ENCODE data around the gene MRPL36. TPM values are rescaled to one million over a fixed set of nuclear protein-coding genes. Genes with fewer than 3 reads are reported as not detected.
"Not testable (repeated sequence)": the region's sequence is repeated elsewhere in the genome, so short reads cannot be mapped to it uniquely, and the experiment has no call there.

The MRPL36 gene
- total and polyA plus RNA-seq, 2 experiments from 2014 or later, result 47.5 to 149 TPM

DNA sequence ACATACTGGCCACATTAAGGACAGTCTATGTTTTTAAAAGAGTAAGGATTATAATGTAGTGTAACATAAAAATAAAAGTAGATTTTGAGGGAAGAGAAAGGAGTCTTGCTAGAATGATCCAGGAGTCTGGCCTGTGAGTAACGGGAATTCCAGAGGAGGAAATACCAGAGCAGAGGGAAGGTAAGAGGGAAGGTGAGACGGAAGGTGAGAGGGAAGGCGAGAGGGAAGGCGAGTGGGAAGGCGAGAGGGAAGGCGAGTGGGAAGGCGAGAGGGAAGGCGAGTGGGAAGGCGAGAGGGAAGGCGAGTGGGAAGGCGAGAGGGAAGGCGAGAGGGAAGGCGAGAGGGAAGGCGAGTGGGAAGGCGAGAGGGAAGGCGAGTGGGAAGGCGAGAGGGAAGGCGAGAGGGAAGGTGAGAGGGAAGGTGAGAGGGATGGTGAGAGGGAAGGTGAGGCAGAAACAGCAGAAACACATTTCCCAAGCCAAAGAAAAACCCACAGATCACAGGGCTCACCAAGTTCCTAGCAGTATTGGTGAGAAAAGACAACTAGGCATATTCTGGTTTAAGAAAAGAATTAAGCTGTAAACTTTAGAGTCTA is 17.0 kb upstream of the MRPL36 start:
- H3K27me3 ChIP-seq (ENCODE audit: insufficient read depth); H3K4me3 ChIP-seq; H3F3A ChIP-seq (replicated peaks; ENCODE audit: low read depth); H3K27ac ChIP-seq (ENCODE audit: low read depth); H3K9me2 ChIP-seq (ENCODE audit: insufficient read depth); H4K20me1 ChIP-seq (replicated peaks; ENCODE audit: insufficient read depth); ATAC-seq; H3K4me3 Mint-ChIP-seq; H2AFZ ChIP-seq; H3K4me1 ChIP-seq (ENCODE audit: insufficient read depth); H3K4me2 ChIP-seq; H3K27ac Mint-ChIP-seq; H3K9me3 Mint-ChIP-seq; DNase-seq (ENCODE audit: low spot score): not testable (repeated sequence)
- peaks cover 32% of the 10 kb centered on the region for H3K79me2 ChIP-seq (replicated peaks; ENCODE audit: insufficient read depth)
- H3K36me3 ChIP-seq (ENCODE audit: insufficient read depth), result peaks cover 28% of the 10 kb centered on the region
- H3K4me1 Mint-ChIP-seq, result peaks cover 24% of the 10 kb centered on the region
- H3K36me3 Mint-ChIP-seq (ENCODE audit: low read depth), result peaks cover 92% of the 10 kb centered on the region
- peaks cover 10% of the 10 kb centered on the region for H3K27me3 Mint-ChIP-seq (ENCODE audit: insufficient read depth, low read depth, poor library complexity)

- Mint-ChIP-seq H3K4me3 (no peak overlapping the region), H3K27ac (no peak overlapping the region), H3K4me1 (peaks cover 24% of the 10 kb centered on the region), H3K36me3 (ENCODE audit: low read depth) (peaks cover 91% of the 10 kb centered on the region), H3K27me3 (ENCODE audit: insufficient read depth, low read depth, poor library complexity) (peaks cover 8% of the 10 kb centered on the region), H3K9me3 (no peaks in the 10 kb centered on the region)
- Histone ChIP-seq H3K4me3 (no peak overlapping the region), H3F3A (replicated peaks; ENCODE audit: low read depth) (no peaks in the 10 kb centered on the region; the same call in 1 of the 2 replicates), H3K9me2 (ENCODE audit: insufficient read depth) (no peaks in the 10 kb centered on the region), H3K4me1 (ENCODE audit: insufficient read depth) (0 out of 2 replicates have a peak, but pooled peaks cover 5% of the 10 kb centered on the region), H3K27ac (ENCODE audit: low read depth) (no peak overlapping the region), H4K20me1 (replicated peaks; ENCODE audit: insufficient read depth) (peaks cover 15% of the 10 kb centered on the region; the same call in 1 of the 2 replicates), H3K36me3 (ENCODE audit: insufficient read depth) (peaks cover 30% of the 10 kb centered on the region), H2AFZ (no peak overlapping the region), H3K27me3 (ENCODE audit: insufficient read depth) (no peaks in the 10 kb centered on the region), H3K79me2 (replicated peaks; ENCODE audit: insufficient read depth) (peaks cover 39% of the 10 kb centered on the region), H3K4me2 (no peak overlapping the region)
- DNase-seq (ENCODE audit: low spot score) (no peak), ATAC-seq (peak; percentile 78)
- TF ChIP-seq REST (IDR thresholded peaks at IDR 0.05; ENCODE audit: unreplicated experiment), result no peak
- TF ChIP-seq, protein P1, sequence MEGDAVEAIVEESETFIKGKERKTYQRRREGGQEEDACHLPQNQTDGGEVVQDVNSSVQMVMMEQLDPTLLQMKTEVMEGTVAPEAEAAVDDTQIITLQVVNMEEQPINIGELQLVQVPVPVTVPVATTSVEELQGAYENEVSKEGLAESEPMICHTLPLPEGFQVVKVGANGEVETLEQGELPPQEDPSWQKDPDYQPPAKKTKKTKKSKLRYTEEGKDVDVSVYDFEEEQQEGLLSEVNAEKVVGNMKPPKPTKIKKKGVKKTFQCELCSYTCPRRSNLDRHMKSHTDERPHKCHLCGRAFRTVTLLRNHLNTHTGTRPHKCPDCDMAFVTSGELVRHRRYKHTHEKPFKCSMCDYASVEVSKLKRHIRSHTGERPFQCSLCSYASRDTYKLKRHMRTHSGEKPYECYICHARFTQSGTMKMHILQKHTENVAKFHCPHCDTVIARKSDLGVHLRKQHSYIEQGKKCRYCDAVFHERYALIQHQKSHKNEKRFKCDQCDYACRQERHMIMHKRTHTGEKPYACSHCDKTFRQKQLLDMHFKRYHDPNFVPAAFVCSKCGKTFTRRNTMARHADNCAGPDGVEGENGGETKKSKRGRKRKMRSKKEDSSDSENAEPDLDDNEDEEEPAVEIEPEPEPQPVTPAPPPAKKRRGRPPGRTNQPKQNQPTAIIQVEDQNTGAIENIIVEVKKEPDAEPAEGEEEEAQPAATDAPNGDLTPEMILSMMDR (conservative IDR thresholded peaks at IDR 0.05; ENCODE audit: low read depth in 2 of 2), result peak in 1 of 2 experiments; percentile 37; a peak in 2 of 4 replicates
Measured at GRCh38 chr5:1815881-1816292, 16.2 kb upstream of the MRPL36 start.

All from GM23338 (cell line).